Stimulated activated naive B cell treated with anti-CD40 and anti-IgM and Interleukin-4, amounts not matched to agents 10 μg/mL and 1 μg/mL and 100 μg/mL, for 72 hours (primary cell): ENCODE results near the gene S100A7.
A peak's percentile ranks its signal among the peaks of the same experiment; 100 is the strongest.

Experiments used
- ATAC-seq, 2 donors: fragments of 150-1000 bp; cut with Tn5 transposase; replicated peaks; 2 replicates each; pipeline ENCODE4 v1.10.0; 2021; ENCODE audit warnings: moderate library complexity in 1 of 2
- DNase-seq: peaks from one replicate; pipeline ENCODE4 v3.0.0; 2021
- H3K27ac Mint-ChIP-seq: one replicate; pipeline ENCODE4 v1.8.0; 2022; ENCODE audit warnings: mild to moderate bottlenecking, mixed read lengths
- H3K27me3 Mint-ChIP-seq, 2 donors: one replicate each; pipeline ENCODE4 v1.8.0; 2022; ENCODE audit warnings: mixed read lengths in 2 of 2
- H3K36me3 Mint-ChIP-seq, 2 donors: one replicate each; pipeline ENCODE4 v1.8.0; 2022; ENCODE audit warnings: mixed read lengths in 2 of 2, mild to moderate bottlenecking in 1 of 2
- H3K4me1 Mint-ChIP-seq, 2 donors: one replicate each; pipeline ENCODE4 v1.8.0; 2022; ENCODE audit warnings: mixed read lengths in 2 of 2, mild to moderate bottlenecking in 1 of 2
- H3K4me3 Mint-ChIP-seq, 2 donors: one replicate each; pipeline ENCODE4 v1.8.0; 2022; ENCODE audit warnings: mild to moderate bottlenecking in 2 of 2, mixed read lengths in 2 of 2, moderate library complexity in 1 of 2
- H3K9me3 Mint-ChIP-seq, 2 donors: one replicate each; pipeline ENCODE4 v1.8.0; 2022; ENCODE audit warnings: mixed read lengths in 2 of 2, mild to moderate bottlenecking in 1 of 2

S100A7 gene

GRCh38 chr1:153460551-153460950 lies at the start of gene S100A7:
TSS of gene S100A7 (minus strand) at chr1:153460651. CDS start at chr1:153459013, 1,638 bp downstream.
- ATAC-seq (no peak), DNase-seq (no peak)
- Mint-ChIP-seq H3K4me3 (no peak within 1 kb of the TSS), H3K4me1 (no peaks in the 10 kb centered on the region), H3K9me3 (no peaks in the 10 kb centered on the region), H3K27me3 (peaks cover 39 to 58% of the 10 kb centered on the region in 2 donors), H3K36me3 (no peaks in the 10 kb centered on the region), H3K27ac (no peak within 1 kb of the TSS)

- no peaks in the 10 kb centered on the region for H3K9me3 Mint-ChIP-seq
- H3K27me3 Mint-ChIP-seq: peaks cover 0 to 5% of the 10 kb centered on the region in 2 donors
- DNase-seq: peak; percentile 23
- H3K27ac Mint-ChIP-seq: no peak overlapping the region
- H3K4me3 Mint-ChIP-seq: no peak overlapping the region
- no peaks in the 10 kb centered on the region for H3K36me3 Mint-ChIP-seq
- peak; percentile 64 to 73 for ATAC-seq
- H3K4me1 Mint-ChIP-seq: peaks cover 5 to 7% of the 10 kb centered on the region in 2 donors
Measured at GRCh38 chr1:153509729-153510354, 49.4 kb upstream of the S100A7 start.

- Mint-ChIP-seq H3K4me1 (peaks cover 5 to 7% of the 10 kb centered on the region in 2 donors), H3K36me3 (no peaks in the 10 kb centered on the region), H3K9me3 (no peaks in the 10 kb centered on the region), H3K4me3 (no peak overlapping the region), H3K27ac (no peak overlapping the region), H3K27me3 (peaks cover 0 to 5% of the 10 kb centered on the region in 2 donors)
- no peak for DNase-seq
- no peak for ATAC-seq
Measured at GRCh38 chr1:153509036-153509435, 48.6 kb upstream of the S100A7 start.

GRCh38 chr1:153507926-153508583 lies 47.6 kb upstream of the S100A7 start:
- H3K27me3 Mint-ChIP-seq: no peaks in the 10 kb centered on the region
- no peaks in the 10 kb centered on the region for H3K36me3 Mint-ChIP-seq
- no peak for DNase-seq
- no peak for ATAC-seq
- H3K27ac Mint-ChIP-seq: peak overlapping the region; percentile 14
- H3K4me1 Mint-ChIP-seq: peaks cover 5 to 7% of the 10 kb centered on the region in 2 donors
- no peaks in the 10 kb centered on the region for H3K9me3 Mint-ChIP-seq
- no peak overlapping the region for H3K4me3 Mint-ChIP-seq

GRCh38 chr1:153506831-153507413 lies 46.5 kb upstream of the S100A7 start:
- H3K27ac Mint-ChIP-seq: no peak overlapping the region
- no peak for ATAC-seq

GRCh38 chr1:153506386-153506785 lies 45.9 kb upstream of the S100A7 start:
- H3K4me3 Mint-ChIP-seq: no peak overlapping the region
- DNase-seq (no peak), ATAC-seq (no peak)
- no peaks in the 10 kb centered on the region for H3K9me3 Mint-ChIP-seq
- no peak overlapping the region for H3K27ac Mint-ChIP-seq
- H3K36me3 Mint-ChIP-seq: no peaks in the 10 kb centered on the region
- H3K27me3 Mint-ChIP-seq: no peaks in the 10 kb centered on the region
- H3K4me1 Mint-ChIP-seq: peaks cover 5 to 7% of the 10 kb centered on the region in 2 donors

More at GRCh38 chr1:153506831-153507413, 46.5 kb upstream of the S100A7 start:
- Mint-ChIP-seq H3K36me3 (no peaks in the 10 kb centered on the region), H3K4me3 (no peak overlapping the region), H3K27me3 (no peaks in the 10 kb centered on the region), H3K9me3 (no peaks in the 10 kb centered on the region), H3K4me1 (peaks cover 5 to 7% of the 10 kb centered on the region in 2 donors)
- DNase-seq: no peak

- Mint-ChIP-seq H3K4me3 (no peak overlapping the region), H3K36me3 (no peaks in the 10 kb centered on the region), H3K27me3 (peaks cover 0 to 5% of the 10 kb centered on the region in 2 donors), H3K9me3 (no peaks in the 10 kb centered on the region), H3K27ac (no peak overlapping the region), H3K4me1 (peaks cover under 1% of the 10 kb centered on the region in 2 donors)
- DNase-seq (no peak), ATAC-seq (no peak)
Measured at GRCh38 chr1:153505576-153505975, 45.1 kb upstream of the S100A7 start.

GRCh38 chr1:153503766-153504165 lies 43.3 kb upstream of the S100A7 start:
- Mint-ChIP-seq H3K9me3 (no peaks in the 10 kb centered on the region), H3K4me1 (no peaks in the 10 kb centered on the region), H3K27ac (no peak overlapping the region), H3K36me3 (no peaks in the 10 kb centered on the region), H3K4me3 (no peak overlapping the region), H3K27me3 (peaks cover 9 to 17% of the 10 kb centered on the region in 2 donors)
- DNase-seq (no peak), ATAC-seq (no peak)

- H3K4me1 Mint-ChIP-seq: peaks cover 11 to 15% of the 10 kb centered on the region in 2 donors
- H3K27me3 Mint-ChIP-seq: peaks cover 9 to 22% of the 10 kb centered on the region in 2 donors
- no peaks in the 10 kb centered on the region for H3K9me3 Mint-ChIP-seq
- H3K36me3 Mint-ChIP-seq: no peaks in the 10 kb centered on the region
- ATAC-seq (no peak), DNase-seq (no peak)
- H3K4me3 Mint-ChIP-seq: no peak overlapping the region
- H3K27ac Mint-ChIP-seq: no peak overlapping the region
Measured at GRCh38 chr1:153498746-153499145, 38.3 kb upstream of the S100A7 start.

GRCh38 chr1:153495536-153495935 lies 35.1 kb upstream of the S100A7 start:
- no peak overlapping the region for H3K27ac Mint-ChIP-seq
- no peak overlapping the region for H3K4me3 Mint-ChIP-seq
- no peak for DNase-seq
- no peaks in the 10 kb centered on the region for H3K9me3 Mint-ChIP-seq
- H3K36me3 Mint-ChIP-seq: no peaks in the 10 kb centered on the region
- ATAC-seq: peak; percentile 60 to 65
- H3K27me3 Mint-ChIP-seq: peaks cover 19 to 39% of the 10 kb centered on the region in 2 donors
- peaks cover 17 to 28% of the 10 kb centered on the region in 2 donors for H3K4me1 Mint-ChIP-seq

- Mint-ChIP-seq H3K27me3 (peaks cover 19 to 40% of the 10 kb centered on the region in 2 donors), H3K4me3 (peak overlapping the region; percentile 5 to 17), H3K27ac (peak overlapping the region; percentile 72), H3K36me3 (no peaks in the 10 kb centered on the region), H3K4me1 (peaks cover 17 to 30% of the 10 kb centered on the region in 2 donors), H3K9me3 (no peaks in the 10 kb centered on the region)
- peak; percentile 70 for DNase-seq
- peak; percentile 82 to 88 for ATAC-seq
Measured at GRCh38 chr1:153494976-153495535, 34.6 kb upstream of the S100A7 start.

GRCh38 chr1:153493343-153493960 lies 33.0 kb upstream of the S100A7 start:
- no peaks in the 10 kb centered on the region for H3K9me3 Mint-ChIP-seq
- DNase-seq (no peak), ATAC-seq (no peak)
- no peaks in the 10 kb centered on the region for H3K36me3 Mint-ChIP-seq
- peaks cover 17 to 30% of the 10 kb centered on the region in 2 donors for H3K4me1 Mint-ChIP-seq
- no peak overlapping the region for H3K27ac Mint-ChIP-seq
- H3K27me3 Mint-ChIP-seq: peaks cover 14 to 36% of the 10 kb centered on the region in 2 donors
- H3K4me3 Mint-ChIP-seq: no peak overlapping the region

GRCh38 chr1:153490272-153491051 lies 30.0 kb upstream of the S100A7 start:
- peaks cover 27 to 40% of the 10 kb centered on the region in 2 donors for H3K27me3 Mint-ChIP-seq
- DNase-seq (no peak), ATAC-seq (peak in 1 of 2 donors; percentile 39)
- no peaks in the 10 kb centered on the region for H3K9me3 Mint-ChIP-seq
- no peak overlapping the region for H3K4me3 Mint-ChIP-seq
- no peak overlapping the region for H3K27ac Mint-ChIP-seq
- no peaks in the 10 kb centered on the region for H3K36me3 Mint-ChIP-seq
- H3K4me1 Mint-ChIP-seq: peaks cover 15 to 25% of the 10 kb centered on the region in 2 donors
